GM21360 (cell line): ENCODE data around the gene EAF1.
"Not testable (repeated sequence)": the region's sequence is repeated elsewhere in the genome, so short reads cannot be mapped to it uniquely, and the experiment has no call there.

ENCODE experiments used
- ATAC-seq: cut with Tn5 transposase; IDR thresholded peaks from one replicate; pipeline ENCODE4 v1.9.1; 2021; ENCODE audit warnings: mild to moderate bottlenecking, moderate library complexity; ENCODE audit not compliant: unreplicated experiment

The EAF1 gene

DNA sequence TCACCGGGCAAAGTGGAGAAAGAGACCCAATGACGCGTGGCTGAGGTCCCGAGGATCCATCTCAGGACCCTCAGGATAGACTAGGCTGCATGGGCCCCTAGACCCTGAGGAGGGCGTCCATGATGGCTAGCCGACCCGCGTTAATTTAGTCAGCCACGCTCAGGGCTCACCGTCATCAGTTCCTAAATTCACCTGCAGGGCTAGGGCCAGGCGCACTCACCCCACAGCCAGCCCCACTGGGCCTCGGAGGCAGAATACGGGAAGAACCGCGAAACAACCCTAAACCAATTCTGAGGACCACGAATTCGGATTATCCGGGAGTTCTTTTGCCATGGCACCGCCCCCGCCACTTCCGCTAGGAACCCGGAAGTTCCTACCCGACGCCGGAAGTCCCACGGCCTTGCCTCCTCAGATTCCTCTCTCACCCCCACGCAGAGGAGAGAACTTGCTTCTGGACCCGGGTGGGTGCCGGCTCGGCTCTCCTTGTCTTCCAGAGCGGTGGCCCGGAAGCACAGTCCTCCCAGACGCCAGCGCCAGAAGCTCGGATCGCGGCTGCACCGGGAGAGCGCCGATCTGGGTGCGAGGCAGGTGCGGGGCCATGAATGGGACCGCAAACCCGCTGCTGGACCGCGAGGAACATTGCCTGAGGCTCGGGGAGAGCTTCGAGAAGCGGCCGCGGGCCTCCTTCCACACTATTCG is at the start of gene EAF1, which contains the start of gene METTL6:
EAF1 (plus strand) TSS at position 417 of the 699 bp plus-strand sequence; CDS start at position 599, 182 bp downstream.
METTL6 (minus strand) TSS at position 363 of the 699 bp plus-strand sequence. CDS start 1,033 bp downstream, outside the sequence.
- peak; percentile 81 for ATAC-seq

DNA sequence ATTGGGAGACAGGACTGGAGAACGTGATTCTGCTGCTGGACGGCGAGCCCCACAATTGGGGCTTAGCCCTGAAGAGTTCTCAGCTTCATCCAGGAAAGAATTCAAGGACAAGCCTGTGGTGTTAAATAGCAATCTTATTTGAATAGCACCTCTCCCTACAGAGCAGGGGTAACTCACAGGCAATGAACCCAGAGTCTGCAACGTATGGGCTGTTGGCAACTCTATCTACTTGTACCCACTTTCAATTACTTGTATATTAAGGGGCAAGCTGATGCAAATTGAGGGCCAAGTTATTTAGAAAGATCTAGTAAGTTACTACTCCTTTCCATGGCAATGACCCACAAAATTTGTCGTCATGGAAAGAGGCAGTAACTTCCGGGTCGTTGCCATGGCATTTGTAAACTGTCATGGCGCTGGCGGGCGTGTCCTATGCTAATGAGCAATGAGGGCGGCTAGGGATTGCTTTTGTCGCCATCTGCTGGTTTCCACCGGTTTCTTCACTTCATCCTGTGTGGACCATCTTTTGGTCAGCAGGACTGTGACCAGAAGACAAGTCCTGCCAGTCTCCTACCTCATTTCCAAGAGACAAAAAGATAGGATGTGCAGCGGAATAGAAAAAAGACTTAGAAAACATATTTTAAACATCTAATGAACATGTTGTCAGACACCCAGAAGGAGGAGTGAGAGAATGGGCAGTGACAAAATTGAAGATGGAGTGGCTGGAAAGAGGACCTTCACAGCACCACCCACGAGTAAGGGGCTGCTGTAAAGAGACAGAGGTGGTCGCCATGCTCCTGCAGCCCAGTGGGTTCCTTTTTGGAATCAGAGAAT is 49.2 kb upstream of the EAF1 start:
- peak; percentile 81 for ATAC-seq

DNA sequence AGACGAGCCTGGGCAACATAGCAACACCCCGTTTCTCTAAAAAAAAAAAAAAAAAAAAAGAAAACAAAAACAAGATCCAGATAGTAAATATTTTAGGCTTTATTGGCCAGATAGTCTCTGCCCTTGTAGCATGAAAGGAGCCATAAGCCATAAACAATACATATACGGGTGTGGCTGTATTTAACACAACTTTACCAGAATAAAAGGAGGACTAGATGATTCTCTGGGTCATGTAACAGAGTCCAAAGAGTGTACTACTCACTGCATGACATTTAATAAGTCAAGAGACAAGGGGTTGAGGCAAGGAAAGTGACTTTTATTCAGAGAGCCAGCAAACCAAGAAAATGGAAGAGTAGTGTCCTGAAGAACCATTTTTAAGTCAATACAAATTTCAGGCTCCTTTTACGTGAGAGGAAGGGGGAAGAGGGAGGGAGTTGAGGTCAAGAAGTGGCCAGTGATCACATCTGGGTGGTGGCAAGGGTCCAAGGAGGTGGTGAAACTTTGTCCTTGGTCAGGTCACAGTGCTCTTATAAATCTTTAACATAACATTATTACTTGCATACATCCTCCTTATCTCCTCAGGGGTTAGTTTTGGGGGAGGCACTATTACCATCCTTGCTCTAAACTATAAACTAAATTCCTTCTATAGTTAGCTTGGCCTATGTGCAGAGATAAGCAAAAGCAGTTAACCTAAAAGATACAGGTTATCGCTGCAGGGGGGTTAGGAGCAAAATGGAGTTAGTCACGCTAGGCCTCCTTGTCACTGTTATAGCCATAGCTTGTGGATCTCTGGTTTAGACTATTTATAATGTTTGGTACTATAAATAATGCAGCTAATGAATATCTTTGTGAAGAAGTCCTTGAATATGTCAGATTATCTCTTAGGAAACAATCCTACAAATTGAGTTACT is 46.2 kb upstream of the EAF1 start:
- ATAC-seq: no peak

DNA sequence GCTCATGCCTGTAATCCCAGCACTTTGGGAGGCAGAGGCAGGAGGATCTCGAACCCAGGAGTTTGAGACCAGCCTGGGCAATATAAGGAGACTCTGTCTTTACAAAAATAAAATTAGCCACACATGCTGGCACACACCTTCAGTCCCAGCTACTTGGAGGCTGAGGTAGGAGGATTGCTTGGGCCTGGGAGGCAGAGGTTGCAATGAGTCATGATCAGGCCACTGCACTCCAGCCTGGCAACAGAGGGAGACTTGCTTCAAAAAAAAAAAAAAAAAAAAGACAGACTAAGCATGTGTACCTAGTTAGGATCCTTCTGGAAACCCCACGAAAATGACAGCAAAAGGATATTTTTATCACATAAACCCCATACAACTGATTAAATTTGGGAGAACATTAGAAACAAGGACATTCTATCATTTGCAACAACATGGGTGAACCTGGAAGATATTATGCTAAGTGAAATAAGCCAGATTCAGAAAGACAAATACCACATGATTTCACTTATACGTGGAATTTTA is 44.9 kb upstream of the EAF1 start:
- no peak for ATAC-seq

DNA sequence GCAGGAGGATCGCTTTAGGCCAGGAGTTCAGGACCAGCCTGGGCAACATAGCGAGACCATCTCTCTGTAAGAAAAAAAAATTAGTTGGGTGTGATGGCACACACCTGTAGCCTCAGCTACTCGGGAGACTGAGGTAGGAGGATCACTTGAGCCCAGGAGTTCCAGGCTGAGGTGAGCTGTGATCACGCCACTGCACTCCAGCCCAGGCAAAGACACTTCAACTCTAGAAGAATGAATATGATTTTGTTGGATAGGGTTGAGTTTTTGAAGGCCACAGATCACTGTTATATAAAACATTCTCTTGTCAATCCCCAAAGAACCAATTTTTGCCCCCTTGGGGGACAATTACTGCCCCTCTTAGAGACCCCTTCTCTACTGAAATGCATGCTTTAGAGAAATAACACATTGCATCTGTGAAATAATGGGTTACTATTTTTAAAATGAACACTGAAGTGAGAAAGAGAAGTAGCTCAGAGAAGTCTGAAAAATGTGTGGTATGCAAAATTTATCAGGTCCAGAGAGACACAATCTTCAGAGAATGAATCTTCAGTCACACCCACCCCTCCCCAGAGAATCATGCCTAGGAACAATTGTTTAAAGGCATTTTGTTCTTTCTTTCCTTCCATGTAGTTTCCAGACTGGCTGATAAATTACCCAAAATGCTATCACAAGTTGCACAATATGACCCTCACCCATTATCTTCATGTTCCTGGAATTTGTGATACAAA is 42.7 kb upstream of the EAF1 start:
- peak; percentile 85 for ATAC-seq

DNA sequence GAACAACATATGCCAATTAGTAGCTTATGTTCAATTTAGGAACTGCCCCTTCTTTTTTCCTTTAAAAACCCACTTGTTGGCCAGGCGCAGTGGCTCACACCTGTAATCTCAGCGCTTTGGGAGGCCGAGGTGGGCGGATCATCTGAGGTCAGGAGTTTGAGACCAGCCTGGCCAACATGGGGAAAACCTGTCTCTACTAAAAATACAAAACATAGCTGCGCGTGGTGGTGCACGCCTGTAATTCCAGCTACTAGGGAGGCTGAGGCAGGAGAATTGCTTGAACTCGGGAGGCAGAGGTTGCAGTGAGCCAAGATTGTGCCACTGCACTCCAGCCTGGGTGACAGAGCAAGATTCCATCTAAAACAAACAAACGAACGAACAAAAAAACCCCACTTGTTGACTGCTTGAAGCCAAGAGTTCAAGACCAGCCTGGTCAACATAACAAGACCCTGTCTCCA is 42.1 kb upstream of the EAF1 start:
- peak; percentile 21 for ATAC-seq

DNA sequence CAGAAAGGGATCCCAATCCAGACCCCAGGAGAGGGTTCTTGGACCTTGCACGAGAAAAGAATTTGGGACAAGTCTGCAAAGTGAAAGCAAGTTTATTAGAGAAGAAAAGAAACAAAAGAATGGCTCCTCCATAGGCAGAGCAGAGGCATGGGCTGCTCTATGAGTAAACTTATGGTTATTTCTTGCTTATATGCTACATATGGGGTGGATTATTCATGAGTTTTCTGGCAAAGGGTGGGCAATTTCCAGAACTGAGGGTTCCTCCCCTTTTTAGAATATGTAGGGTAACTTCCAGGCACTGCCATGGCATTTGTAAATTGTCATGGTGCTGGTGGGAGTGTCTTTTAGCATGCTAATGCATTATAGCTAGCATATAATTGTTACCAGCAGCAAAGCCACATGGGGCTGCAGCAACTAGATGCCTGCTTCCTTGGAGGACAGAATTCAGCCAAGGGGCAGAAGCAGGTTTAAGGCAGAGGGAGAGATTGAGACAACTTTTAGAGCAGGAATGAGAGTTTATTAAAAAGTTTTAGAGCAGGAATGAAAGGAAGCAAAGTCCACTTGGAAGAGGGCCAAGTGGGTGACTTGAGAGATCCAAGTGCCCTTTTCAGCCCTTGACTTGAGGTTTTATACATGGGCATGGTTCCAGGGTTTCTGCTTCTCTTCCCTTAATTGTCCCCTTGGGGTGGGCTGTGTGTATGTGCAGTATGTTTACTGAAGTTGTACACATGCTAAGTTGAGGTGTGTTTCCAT is 41.3 kb upstream of the EAF1 start:
- ATAC-seq: no peak

DNA sequence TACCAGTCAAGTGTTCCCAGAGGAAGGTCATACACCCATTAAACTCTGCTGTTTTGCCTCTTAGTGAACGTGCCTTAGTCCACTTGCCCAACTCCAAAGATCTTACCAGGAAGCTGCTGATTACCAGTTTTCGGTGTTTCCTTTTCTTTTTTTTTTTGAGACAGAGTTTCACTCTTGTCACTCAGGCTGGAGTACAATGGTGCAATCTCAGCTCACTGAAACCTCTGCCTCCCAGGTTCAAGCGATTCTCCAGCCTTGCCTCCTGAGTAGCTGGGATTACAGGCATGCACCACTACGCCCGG is 40.8 kb upstream of the EAF1 start:
- ATAC-seq: not testable (repeated sequence)

DNA sequence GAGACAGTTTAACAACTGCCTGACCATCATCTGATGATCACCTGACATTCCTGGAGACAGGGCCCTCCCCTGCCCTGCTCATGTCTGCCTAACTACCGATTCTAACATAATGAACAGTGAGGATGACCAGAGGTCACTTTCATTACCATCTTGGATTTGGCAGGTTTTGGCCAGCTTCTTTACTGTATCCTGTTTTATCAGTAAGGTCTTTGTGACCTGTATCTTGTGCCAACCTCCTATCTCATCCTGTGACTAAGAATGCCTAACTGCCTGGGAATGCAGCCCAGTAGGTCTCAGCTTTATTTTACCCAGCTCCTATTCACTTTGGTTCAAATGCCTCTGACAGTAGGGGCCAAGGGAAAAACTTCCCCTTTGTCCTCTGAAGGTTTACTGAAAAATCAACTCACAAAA is 40.2 kb upstream of the EAF1 start:
- no peak for ATAC-seq

DNA sequence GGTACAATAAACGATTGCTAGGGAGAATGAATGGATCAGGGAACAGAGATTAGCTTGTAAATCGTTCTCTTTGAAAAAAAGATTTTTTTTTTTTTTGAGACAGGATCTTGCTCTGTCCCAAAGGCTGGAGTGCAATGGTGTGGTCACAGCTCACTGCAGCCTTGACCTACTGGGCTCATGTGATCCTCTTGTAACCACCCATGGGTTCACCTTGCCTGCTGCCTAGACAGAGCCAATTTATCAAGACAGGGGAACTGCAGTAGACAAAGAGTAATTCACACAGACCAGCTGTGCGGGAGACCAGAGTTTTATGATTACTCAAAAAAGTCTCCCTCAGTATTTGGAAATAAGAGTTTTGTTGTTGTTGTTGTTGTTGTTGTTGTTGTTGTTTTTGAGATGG is 39.7 kb upstream of the EAF1 start:
- no peak for ATAC-seq

DNA sequence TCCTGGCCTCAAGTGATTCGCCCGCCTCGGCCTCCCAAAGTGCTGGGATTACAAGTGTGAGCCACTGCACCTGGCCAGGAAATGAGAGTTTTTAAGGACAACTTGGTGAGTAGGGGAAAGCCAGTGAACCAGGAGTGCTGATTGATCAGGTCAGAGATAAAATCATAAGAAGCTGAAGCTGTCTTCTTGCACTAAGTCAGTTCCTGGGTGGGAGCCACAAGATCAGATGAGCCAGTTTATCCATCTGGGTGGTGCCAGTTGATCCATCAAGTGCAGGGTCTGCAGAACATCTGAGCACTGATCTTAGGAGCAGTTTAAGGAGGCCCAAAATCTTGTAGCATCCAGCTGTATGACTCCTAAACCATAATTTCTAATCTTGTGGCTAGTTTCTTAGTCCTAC is 39.1 kb upstream of the EAF1 start:
- ATAC-seq: not testable (repeated sequence)

DNA sequence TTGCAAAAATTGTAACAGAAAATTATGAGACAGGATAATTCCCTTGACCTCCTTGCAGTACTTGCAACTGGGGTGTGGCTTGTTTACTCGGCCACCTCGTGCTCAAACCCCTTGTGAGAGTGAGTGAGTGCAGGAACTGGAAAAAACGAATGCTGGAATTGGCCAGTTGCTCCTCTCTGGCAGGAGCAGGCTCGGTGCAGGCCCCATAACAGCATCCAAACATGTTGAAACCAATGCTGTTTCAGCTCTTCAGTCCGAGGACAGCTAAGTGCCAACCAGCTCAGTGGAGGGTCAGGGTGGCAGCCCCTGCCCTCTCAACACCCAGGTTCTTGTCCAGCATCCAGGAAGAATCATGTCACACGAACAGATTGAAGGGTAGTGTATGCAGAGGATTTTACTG is 36.9 kb upstream of the EAF1 start:
- ATAC-seq: no peak

DNA sequence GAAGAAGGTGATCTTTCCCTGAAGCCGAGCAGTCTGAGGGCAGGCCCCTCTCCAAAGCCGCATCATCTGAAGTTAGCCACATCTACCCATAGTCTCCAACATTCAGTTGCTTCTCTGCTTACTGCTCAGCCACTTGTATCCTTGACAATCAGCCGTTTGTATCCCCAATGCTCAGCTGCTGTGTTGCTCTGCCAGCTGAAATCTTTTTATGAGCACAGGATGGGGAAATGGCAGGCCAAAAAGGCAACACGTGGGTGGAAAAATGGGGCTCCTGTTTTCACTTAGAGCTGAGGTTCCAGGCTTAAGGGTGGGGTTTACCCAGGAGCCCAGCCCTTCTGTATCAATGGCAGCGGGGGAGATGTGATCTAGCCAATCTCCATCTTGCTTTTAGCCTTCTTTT is 36.4 kb upstream of the EAF1 start:
- no peak for ATAC-seq

DNA sequence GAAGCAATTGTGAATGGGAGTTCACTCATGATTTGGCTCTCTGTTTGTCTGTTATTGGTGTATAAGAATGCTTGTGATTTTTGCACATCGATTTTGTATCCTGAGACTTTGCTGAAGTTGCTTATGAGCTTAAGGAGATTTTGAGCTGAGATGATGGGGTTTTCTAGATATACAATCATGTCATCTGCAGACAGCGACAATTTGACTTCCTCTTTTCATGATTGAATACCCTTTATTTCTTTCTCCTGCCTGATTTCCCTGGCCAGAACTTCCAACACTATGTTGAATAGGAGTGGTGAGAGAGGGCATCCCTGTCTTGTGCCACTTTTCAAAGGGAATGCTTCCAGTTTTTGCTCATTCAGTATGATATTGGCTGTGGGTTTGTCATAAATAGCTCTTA is 34.1 kb upstream of the EAF1 start:
- ATAC-seq: not testable (repeated sequence)

DNA sequence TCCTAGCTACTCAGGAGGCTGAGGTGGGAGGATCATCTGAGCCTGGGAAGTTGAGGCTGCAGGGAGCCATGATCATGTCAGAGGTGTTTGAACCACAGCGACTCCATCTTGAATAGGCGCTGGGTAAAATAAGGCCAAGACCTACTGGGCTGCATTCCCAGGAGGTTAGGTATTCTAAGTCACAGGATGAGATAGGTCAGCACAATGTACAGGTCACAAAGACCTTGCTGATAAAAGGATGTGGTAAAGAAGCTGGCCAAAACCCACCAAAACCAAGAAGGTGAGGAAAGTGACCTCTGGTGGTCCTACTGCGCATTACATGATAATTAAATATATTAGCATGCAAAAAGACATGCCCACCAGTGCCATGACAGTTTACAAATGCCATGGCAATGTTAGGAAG is 28.7 kb upstream of the EAF1 start:
- ATAC-seq: not testable (repeated sequence)

DNA sequence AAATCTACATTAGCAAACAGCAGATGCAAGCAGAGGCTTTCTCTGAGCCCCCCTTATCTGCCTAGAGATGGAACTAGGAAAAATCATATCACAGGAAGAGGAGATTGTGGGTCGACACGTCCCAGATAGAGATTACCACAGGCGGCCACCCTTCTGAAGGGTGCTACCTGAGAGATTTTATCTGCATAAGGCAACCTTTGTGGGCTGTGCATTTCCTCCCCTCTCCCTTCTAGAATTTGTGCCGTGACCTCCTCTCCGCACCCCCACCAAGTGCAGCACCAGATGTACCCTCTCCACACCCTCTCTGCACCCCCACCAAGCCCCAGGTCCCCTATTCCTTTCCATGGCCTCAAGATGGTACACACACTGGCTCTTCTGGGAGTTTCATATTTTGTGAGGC is 27.4 kb upstream of the EAF1 start:
- no peak for ATAC-seq

DNA sequence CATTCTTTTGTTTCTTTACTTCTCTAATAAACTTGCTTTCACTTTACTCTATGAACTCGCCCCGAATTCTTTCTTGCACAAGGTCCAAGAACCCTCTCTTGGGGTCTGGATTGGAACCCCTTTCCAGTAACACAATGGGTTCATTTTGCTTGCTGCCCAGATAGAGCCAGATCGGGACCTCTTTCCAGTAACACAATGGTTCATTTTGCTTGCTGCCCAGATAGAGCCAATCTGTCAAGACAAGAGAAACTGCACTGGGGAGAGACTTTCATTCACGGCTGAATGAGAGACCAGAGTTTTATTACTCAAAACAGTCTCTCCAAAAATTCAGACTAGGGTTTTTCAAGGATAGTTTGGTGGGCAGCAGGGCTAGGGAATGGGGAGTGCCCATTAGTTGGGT is 25.5 kb upstream of the EAF1 start:
- ATAC-seq: no peak

DNA sequence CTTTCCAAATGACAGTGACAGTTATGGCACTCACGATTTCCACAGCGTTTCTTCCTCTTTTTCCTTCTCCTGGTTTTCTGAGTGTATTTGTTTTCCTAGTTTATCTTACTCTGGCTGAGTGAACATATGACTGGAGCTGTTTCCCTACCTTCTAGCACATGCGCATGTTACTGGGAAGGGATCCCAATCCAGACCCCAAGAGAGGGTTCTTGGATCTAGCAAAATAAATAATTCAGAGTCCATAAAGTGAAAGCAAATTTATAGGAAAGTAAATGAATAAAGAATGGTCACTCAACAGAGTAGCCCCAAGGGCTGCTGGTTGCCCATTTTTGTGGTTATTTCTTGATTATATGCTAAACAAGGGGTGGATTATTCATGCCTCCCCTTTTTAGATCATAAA is 23.9 kb upstream of the EAF1 start:
- no peak for ATAC-seq

DNA sequence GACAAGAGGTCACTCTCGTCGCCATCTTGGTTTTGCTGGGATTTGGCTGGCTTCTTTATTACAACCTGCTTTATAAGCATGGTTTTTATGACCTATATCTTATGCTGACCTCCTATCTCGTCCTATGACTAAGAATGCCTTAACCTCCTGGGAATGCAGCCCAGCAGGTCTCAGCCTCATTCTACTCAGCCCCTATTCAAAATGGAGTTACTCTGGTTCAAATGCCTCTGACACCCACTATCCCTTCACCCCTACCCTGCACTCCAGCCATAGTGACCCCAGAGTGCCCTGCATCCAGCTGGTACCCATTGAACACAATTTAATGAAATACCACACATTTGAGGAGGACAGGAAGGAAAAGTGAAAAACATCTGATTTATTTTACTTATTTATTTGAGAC is 23.4 kb upstream of the EAF1 start:
- ATAC-seq: no peak

DNA sequence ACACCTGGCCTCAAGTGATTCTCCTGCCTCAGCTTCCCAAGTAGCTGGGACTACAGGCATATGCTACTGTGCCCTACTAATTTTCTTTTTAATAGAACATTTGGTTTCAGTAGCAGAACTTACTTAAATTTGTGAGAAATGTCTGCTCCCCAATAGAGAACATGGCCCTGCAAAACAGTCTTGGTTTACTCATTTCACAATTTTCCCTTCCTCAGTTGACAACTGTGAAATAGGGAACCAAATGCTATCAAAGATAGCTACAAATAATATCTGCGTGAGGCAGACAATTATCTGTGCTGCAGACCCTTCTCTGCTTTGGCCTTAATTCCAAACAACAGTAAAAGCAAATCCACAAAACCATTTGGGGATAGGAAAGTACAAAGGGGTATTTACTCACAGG is 22.6 kb upstream of the EAF1 start:
- ATAC-seq: no peak
